NCI-H345 treated with DMSO at 0.1 percent for 48 hours (cell line): ENCODE measurements around the gene NAA10.

Experiments used
- DNase-seq: peaks from one replicate; lab custom pipeline; 2025; ENCODE audit not compliant: unreplicated experiment; lab: John Stamatoyannopoulos, UW

NAA10 gene

GRCh38 chrX:153966841-153967535 is 32.2 kb upstream of the NAA10 start:
- DNase-seq = no peak

- DNase-seq = no peak
Observed at GRCh38 chrX:153966283-153966688, 31.4 kb upstream of the NAA10 start.

DNA sequence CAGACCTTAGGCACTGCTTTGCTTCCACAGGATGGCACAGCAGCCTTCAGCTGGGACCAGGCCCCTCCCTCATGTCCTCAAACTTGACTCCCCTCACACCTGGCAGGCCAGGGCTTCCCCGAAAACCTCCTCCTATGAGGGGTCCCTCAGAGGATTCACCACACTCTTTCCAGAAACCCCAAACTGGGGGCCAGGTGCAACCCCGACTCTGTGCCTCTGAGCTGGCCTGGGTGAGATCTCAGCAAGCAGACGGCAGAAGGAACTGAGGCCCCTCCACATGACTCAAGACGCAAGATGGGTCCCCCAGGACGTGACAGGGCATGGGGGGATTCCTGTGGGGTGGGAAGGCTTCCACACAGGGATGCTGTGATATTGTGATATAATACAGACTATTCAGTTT is 30.6 kb upstream of the NAA10 start:
- DNase-seq = no peak

GRCh38 chrX:153964105-153964504 is 29.3 kb upstream of the NAA10 start:
- no peak for DNase-seq

DNA sequence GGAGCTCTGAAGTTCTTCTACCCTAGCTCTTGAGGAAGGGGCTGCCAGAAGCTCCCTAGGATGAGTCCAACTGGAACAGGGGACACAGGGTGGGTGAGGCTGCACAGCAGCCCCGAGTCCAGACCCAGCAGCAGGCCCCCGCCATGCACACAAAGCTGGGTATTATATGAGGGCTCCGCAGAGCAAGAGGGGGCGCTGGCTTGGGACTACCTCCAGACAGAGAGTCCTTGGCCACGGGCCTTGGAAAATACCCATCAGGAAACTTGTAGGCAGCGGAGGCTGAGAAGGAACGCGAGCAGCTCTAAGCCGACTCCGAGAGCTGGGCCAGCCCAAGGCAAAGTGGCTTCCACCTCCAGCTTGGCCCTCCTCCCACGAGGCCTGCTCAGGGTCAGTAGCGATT is 28.7 kb upstream of the NAA10 start:
- DNase-seq = no peak

- DNase-seq = no peak
Observed at GRCh38 chrX:153961292-153961691, 26.5 kb upstream of the NAA10 start.

DNA sequence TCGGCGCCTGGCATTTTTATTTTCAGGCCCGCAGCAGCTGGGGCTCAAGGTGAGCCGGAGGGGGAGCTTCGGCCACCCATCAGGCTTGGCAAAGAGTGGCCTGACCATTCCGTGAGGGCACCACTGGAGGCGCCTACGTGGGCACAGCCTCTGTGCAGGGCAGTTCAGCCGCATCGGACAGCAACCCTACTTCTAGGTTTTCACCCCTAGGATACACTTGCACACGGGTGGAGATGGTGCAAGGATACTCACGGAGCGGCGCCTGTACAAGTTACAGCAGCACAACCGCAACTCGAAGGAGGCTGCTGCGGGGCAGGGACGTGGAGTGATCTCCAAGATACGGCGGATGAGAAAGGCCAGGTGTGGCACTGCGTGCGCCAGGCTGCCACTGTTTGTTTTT is 25.9 kb upstream of the NAA10 start:
- DNase-seq = no peak

- no peak for DNase-seq
Observed at GRCh38 chrX:153960077-153960476, 25.2 kb upstream of the NAA10 start.

DNA sequence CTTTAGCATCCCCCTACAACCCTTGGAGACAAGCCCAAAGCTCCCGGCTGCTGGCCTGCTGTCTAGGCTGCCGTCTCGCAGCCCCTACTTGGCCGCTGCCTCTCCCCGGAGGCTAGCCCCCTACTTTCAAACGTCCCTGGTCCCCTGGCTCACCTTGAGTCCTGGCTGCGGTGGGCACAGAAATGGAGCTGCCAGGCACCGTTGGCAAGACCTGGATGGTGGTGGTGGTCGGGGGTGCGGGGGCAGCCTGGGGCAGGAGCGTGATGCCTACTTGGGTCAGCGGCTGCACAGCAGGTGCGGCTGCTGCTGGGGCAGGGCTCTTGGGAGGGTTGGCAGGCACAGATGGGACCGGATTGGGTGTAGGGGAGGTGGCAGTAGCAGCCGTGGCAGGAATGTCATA is 24.8 kb upstream of the NAA10 start:
- no peak for DNase-seq

GRCh38 chrX:153958605-153959004 is 23.8 kb upstream of the NAA10 start:
- no peak for DNase-seq

DNA sequence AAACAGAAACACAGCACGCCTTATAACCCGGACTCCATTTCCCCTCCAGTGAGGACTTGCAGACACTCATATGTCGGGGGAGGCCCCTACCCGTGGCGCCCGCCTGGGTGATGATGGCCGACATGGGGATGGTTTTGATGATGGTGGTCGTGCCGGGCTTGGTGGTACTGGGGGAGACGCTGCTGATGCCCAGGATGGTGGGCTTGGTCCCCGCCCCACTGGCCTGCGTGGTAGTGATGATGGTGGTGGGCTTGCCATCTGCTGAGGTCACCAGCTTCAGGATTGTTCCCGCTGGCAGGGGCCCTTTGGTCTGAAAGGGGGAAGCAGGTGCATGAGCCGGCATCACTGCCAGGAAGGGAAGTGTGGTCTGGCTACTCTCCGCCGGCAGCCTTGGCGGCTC is 22.4 kb upstream of the NAA10 start:
- DNase-seq = no peak

DNA sequence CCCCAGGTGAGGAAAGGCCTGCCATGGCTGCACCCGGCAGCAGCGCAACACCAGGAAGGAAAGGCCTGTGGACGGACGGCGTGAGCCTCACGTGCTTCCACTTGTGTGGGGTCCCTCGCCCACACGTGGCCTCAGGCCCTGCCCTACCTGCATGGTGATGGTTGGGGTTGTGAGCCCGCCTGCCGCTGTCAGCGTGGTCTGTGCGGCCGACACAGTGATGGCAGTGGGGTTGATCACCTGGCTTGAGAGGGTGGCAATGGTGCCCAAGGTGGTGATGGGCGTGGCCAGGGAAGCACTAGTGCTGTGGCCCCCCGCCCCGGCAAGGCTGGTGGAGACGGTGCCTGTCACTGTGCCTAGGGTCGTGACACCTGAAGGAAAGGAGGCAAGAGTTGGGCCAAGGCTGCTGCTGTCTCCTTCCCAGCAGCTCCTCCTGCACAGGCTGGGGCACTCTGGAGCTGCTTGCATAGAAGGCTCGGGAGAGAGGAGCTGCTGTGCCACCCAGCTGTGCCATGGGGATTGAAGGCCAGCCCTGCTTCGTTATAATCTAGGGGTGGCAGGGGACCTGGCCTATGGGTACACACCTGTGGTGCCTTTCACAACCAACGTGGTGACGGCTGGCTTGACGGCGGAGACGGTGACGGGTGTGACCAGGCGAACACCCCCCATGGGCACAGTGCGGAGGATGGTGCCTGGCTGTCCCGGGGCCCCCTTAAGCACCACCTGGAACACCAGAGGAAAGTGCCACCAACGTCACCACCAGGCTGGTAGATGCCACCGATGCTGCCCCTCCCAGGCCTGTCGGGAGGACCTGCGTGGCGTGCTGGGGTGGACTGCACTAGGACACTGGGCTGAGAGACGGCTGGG is 21.4 kb upstream of the NAA10 start:
- no peak for DNase-seq

- no peak for DNase-seq
Observed at GRCh38 chrX:153955228-153955732, 20.4 kb upstream of the NAA10 start.

DNA sequence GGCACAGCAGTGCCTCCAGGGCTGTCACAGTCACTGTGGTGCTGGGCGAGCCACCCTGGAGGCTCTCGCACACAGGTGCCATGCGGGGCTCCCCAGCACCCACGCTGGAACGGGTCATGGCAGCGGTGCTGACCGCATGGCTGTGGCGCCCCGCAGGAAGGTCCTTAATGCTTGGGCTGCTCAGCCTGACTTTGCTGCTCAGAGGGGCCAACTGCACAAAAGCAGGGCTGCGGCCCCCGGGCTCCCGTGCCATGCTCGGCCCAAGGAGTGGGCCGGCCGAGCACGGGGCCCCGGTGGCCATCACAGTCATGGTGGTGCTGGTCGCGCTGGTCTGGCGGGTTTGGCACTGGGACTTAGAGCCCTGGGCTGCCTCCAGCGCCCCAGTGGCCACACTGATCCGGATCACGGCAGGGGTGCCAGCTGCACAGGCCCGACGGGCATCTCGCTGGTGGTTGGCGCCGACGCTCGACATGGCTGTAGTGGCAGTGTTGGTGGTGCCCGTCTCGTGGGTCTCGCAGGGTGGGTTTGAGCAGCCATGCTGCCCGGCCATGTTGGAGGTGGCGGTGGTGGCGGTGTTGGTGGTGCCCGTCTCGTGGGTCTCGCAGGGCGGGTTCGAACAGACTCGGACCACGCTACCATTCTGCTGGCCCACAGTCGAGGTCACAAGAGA is 19.9 kb upstream of the NAA10 start:
- no peak for DNase-seq

- DNase-seq = no peak
Observed at GRCh38 chrX:153953892-153954557, 19.2 kb upstream of the NAA10 start.

GRCh38 chrX:153953342-153953830 is 18.5 kb upstream of the NAA10 start:
- no peak for DNase-seq

DNA sequence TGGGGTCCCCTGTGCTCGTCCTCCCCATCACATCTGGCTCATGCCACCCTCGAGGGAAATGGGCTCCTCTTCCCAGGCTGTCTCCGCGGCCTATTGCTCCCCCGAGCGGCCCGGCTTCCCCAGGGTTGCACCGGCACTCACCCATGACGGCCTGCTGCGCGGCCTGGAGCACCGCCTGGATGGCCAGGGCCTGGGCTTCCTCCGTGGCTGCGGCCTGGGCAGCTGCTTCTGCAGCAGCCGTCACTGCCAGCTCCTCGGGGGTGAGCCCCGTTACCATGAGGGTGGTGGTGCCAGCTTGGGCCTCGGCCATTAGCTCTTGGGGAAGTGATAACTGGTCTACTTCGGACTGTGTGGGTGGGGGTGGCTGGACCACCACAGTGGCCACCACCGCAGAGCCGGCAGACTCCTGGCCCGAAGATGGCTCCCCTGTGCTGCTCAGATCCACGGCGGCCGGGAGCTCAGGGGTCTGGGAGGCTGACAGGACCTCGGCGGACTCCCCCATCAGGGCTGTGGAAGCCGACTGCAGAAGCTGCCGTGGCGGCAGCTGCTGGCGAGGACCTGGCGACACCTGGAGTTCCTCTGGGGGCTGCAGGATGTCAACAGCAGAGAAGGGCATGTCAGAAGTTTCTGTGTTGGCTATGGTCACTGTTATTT is 17.7 kb upstream of the NAA10 start:
- no peak for DNase-seq

DNA sequence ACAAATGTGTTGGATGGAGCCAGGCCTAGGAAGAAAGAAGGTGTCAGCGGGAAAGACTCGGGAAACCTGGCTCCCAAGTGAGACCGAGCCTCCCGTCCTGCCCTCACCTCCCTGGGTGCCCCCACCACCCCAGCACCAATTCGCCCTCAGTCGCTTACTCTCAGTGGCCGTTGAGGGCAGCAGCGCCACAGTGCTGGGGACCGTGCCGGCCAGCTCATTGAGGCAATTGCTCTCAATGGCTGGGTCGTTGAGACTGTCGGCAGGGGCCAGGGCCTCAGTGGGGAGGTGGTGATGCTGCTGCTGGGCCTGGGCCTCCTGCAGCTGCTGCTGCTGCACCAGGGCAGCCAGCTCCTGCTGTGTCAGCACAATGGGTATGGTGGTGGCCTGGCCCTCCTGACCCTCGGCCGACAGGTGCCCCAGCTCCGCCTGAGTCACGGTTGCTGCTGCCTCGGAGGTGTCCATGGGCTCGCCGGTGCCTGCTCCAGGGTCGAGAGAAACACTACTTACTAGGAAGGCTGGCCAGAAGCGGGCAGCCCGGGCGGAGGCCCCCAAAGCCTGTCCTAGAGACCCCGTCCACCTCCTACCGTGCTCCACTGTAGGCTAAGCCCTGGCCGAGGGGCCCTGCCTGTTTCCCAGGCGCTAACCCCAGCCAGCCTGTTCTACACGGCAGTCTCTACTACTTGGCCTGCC is 17.0 kb upstream of the NAA10 start:
- DNase-seq = no peak

DNA sequence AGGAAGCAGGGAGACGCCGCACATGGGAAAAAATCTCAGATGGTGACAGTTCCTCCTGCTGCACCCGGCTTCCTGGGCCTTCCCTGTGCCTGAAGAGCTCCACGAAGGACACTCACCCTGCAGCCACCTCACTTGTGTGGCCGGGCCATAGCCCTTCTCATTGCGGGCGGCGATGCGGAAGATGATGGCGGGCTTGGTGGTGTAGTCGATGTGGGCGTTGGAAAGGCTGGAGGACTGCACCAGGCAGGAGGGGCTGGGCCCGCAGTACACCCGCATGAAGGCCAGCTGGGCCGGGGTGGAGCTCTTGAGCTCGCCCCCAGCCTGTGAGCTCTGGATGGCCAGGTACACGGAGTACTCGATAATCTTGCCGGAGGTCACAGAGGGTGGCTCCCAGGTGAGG is 15.3 kb upstream of the NAA10 start:
- no peak for DNase-seq
